Measurements from ENCODE around the gene TMSB4Y.

Gene TMSB4Y

GRCh38 chrY:13703568-13703968, at the start of gene TMSB4Y:
TMSB4Y (plus strand) TSS chrY:13703899.
- no peak for DNase-seq

- DNase-seq, result no peak
Observed at GRCh38 chrY:13664162-13664561, 39.5 kb upstream of the TMSB4Y start.

- DNase-seq, result no peak
Observed at GRCh38 chrY:13671122-13671521, 32.6 kb upstream of the TMSB4Y start.

GRCh38 chrY:13702276-13702675, 1.4 kb upstream of the TMSB4Y start:
- DNase-seq, result no peak

GRCh38 chrY:13704121-13704930, 627 bp downstream of the TMSB4Y start:
- DNase-seq, result no peak

- no peak for DNase-seq
Observed at GRCh38 chrY:13705197-13705596, 1.5 kb downstream of the TMSB4Y start.

- no peak for DNase-seq
Observed at GRCh38 chrY:13708038-13708437, 4.3 kb downstream of the TMSB4Y start.

GRCh38 chrY:13718996-13719395, 15.3 kb downstream of the TMSB4Y start:
- no peak for DNase-seq

GRCh38 chrY:13729517-13729916, 25.8 kb downstream of the TMSB4Y start:
- no peak for DNase-seq

- DNase-seq, result no peak
Observed at GRCh38 chrY:13738618-13739017, 34.9 kb downstream of the TMSB4Y start.

- no peak for DNase-seq
Observed at GRCh38 chrY:13751289-13752071, 47.8 kb downstream of the TMSB4Y start.

- DNase-seq, result no peak
Observed at GRCh38 chrY:13754661-13755060, 51.0 kb downstream of the TMSB4Y start.
